Activated T-helper 2 cell treated with anti-CD3 and anti-CD28 coated beads, Interferon-gamma antibody, Interleukin-2, Interleukin-4, amounts not matched to agents 10 μg/mL and 5 μg/mL and 100 μg/mL, durations not matched to agents 14 hours and 24 hours and 36 hours (primary cell): Measurements from ENCODE around the gene LURAP1L. TPM values are rescaled to one million over a fixed set of nuclear protein-coding genes. Genes with fewer than 3 reads are reported as not detected.
"Not testable (repeated sequence)": the region's sequence is repeated elsewhere in the genome, so short reads cannot be mapped to it uniquely, and the experiment has no call there.

Source experiments
- DNase-seq: peaks from one replicate; pipeline ENCODE4 v3.0.0; 2021; ENCODE audit warnings: low spot score
- H3K27ac Mint-ChIP-seq: one replicate; pipeline ENCODE4 v1.8.0; 2021; ENCODE audit warnings: mixed read lengths
- H3K27me3 Mint-ChIP-seq: one replicate; pipeline ENCODE4 v1.8.0; 2021; ENCODE audit warnings: low read depth, mixed read lengths
- H3K36me3 Mint-ChIP-seq: one replicate; pipeline ENCODE4 v1.8.0; 2021; ENCODE audit warnings: low read depth, mixed read lengths
- H3K4me1 Mint-ChIP-seq: one replicate; pipeline ENCODE4 v1.8.0; 2021; ENCODE audit warnings: low read depth, mixed read lengths
- H3K4me3 Mint-ChIP-seq: one replicate; pipeline ENCODE4 v1.8.0; 2021; ENCODE audit warnings: low read depth, mild to moderate bottlenecking, moderate library complexity, mixed read lengths
- H3K9me3 Mint-ChIP-seq: one replicate; pipeline ENCODE4 v1.8.0; 2021; ENCODE audit warnings: mixed read lengths
- intact Hi-C: fragments of 100-400 bp; cut with micrococcal nuclease; formaldehyde crosslinking; loops from one replicate; pipeline ENCODE4 v1.15.1; 2023
- total RNA-seq: library from RNA; stranded (reverse); gene quantifications from 2 replicates; pipeline ENCODE4 v1.2.3, GENCODE V29; 2022

LURAP1L gene
- total RNA-seq, 1 donor from 2014 or later = not detected

GRCh38 chr9:12859704-12860251 lies 85.0 kb downstream of the LURAP1L start:
- Mint-ChIP-seq H3K36me3 (no peaks in the 10 kb centered on the region), H3K9me3 (peaks cover 16% of the 10 kb centered on the region), H3K4me3 (no peak overlapping the region), H3K27ac (no peak overlapping the region), H3K27me3 (no peaks in the 10 kb centered on the region), H3K4me1 (no peaks in the 10 kb centered on the region)
- intact Hi-C loops = no loop called here
- no peak for DNase-seq

- peaks cover 20% of the 10 kb centered on the region for H3K9me3 Mint-ChIP-seq
- intact Hi-C loops = no loop called here
- no peak for DNase-seq
- H3K36me3 Mint-ChIP-seq = no peaks in the 10 kb centered on the region
- H3K4me1 Mint-ChIP-seq = no peaks in the 10 kb centered on the region
- no peak overlapping the region for H3K4me3 Mint-ChIP-seq
- no peaks in the 10 kb centered on the region for H3K27me3 Mint-ChIP-seq
- H3K27ac Mint-ChIP-seq = no peak overlapping the region
Observed at GRCh38 chr9:12860998-12861397, 86.2 kb downstream of the LURAP1L start.

GRCh38 chr9:12862611-12863410 lies 88.0 kb downstream of the LURAP1L start:
- H3K36me3 Mint-ChIP-seq = no peaks in the 10 kb centered on the region
- no peak overlapping the region for H3K4me3 Mint-ChIP-seq
- H3K4me1 Mint-ChIP-seq = no peaks in the 10 kb centered on the region
- no peak for DNase-seq
- H3K27me3 Mint-ChIP-seq = no peaks in the 10 kb centered on the region
- H3K27ac Mint-ChIP-seq = no peak overlapping the region
- intact Hi-C loops = no loop called here
- H3K9me3 Mint-ChIP-seq = peaks cover 27% of the 10 kb centered on the region

GRCh38 chr9:12863618-12864017 lies 88.8 kb downstream of the LURAP1L start:
- Mint-ChIP-seq H3K27me3 (no peaks in the 10 kb centered on the region), H3K36me3 (no peaks in the 10 kb centered on the region), H3K27ac (no peak overlapping the region), H3K4me3 (no peak overlapping the region), H3K9me3 (peaks cover 35% of the 10 kb centered on the region), H3K4me1 (no peaks in the 10 kb centered on the region)
- intact Hi-C loops = no loop called here
- DNase-seq = no peak

GRCh38 chr9:12865380-12865779 lies 90.6 kb downstream of the LURAP1L start:
- H3K27ac Mint-ChIP-seq, intact Hi-C loops, H3K27me3 Mint-ChIP-seq, H3K36me3 Mint-ChIP-seq, DNase-seq, H3K4me3 Mint-ChIP-seq, H3K4me1 Mint-ChIP-seq: not testable (repeated sequence)
- H3K9me3 Mint-ChIP-seq = peaks cover 39% of the 10 kb centered on the region

Other genes starting within 250 kb of the LURAP1L start
- gene TYRP1, start 81.6 kb upstream of the LURAP1L start, total RNA-seq = not detected in 2 replicates